ENCODE measurements around the gene FGF23. TPM values are rescaled to one million over a fixed set of nuclear protein-coding genes. Genes with fewer than 3 reads are reported as not detected.

FGF23 gene
- total and polyA plus RNA-seq, 4 donors, result 0.05 to 0.40 TPM; not detected in 2

GRCh38 chr12:4324366-4324765 is 55.1 kb downstream of the FGF23 start:
- H3K27me3 ChIP-seq (ENCODE audit: control insufficient read depth, insufficient read depth, low read length), result no peaks in the 10 kb centered on the region
- peaks cover 4% of the 10 kb centered on the region for H3K36me3 ChIP-seq (ENCODE audit: control insufficient read depth, insufficient read depth, low read length)
- no peak overlapping the region for H3K4me3 ChIP-seq (ENCODE audit: low read depth, low read length)
- DNase-seq (ENCODE audit: low read depth in 4 of 6, low spot score in 6 of 6), result no peak
- peaks cover 13% of the 10 kb centered on the region for H3K4me1 ChIP-seq (ENCODE audit: control insufficient read depth, insufficient read depth, low read length)
- no peak overlapping the region for H3K27ac ChIP-seq (ENCODE audit: low read depth, low read length)
- H3K9me3 ChIP-seq (ENCODE audit: control insufficient read depth, insufficient read depth, low read length), result no peaks in the 10 kb centered on the region
- WGBS (ENCODE audit: insufficient coverage), result 97% methylated on average over 24 of the region's 28 CpGs

GRCh38 chr12:4323396-4323795 is 56.1 kb downstream of the FGF23 start:
- H3K9me3 ChIP-seq (ENCODE audit: control insufficient read depth, insufficient read depth, low read length), result no peaks in the 10 kb centered on the region
- H3K36me3 ChIP-seq (ENCODE audit: control insufficient read depth, insufficient read depth, low read length), result peaks cover 4% of the 10 kb centered on the region
- no peak for DNase-seq (ENCODE audit: low read depth in 4 of 6, low spot score in 6 of 6)
- no peak overlapping the region for H3K27ac ChIP-seq (ENCODE audit: low read depth, low read length)
- peaks cover 13% of the 10 kb centered on the region for H3K4me1 ChIP-seq (ENCODE audit: control insufficient read depth, insufficient read depth, low read length)
- no CpG with 5 or more reads among the region's 4 CpGs for WGBS (ENCODE audit: insufficient coverage)
- H3K4me3 ChIP-seq (ENCODE audit: low read depth, low read length), result no peak overlapping the region
- no peaks in the 10 kb centered on the region for H3K27me3 ChIP-seq (ENCODE audit: control insufficient read depth, insufficient read depth, low read length)

GRCh38 chr12:4322726-4323125 is 56.8 kb downstream of the FGF23 start:
- Histone ChIP-seq H3K36me3 (ENCODE audit: control insufficient read depth, insufficient read depth, low read length) (peaks cover 4% of the 10 kb centered on the region), H3K4me1 (ENCODE audit: control insufficient read depth, insufficient read depth, low read length) (peaks cover 13% of the 10 kb centered on the region), H3K27me3 (ENCODE audit: control insufficient read depth, insufficient read depth, low read length) (no peaks in the 10 kb centered on the region), H3K4me3 (ENCODE audit: low read depth, low read length) (no peak overlapping the region), H3K27ac (ENCODE audit: low read depth, low read length) (no peak overlapping the region), H3K9me3 (ENCODE audit: control insufficient read depth, insufficient read depth, low read length) (no peaks in the 10 kb centered on the region)
- WGBS (ENCODE audit: insufficient coverage), result no CpG with 5 or more reads among the region's 5 CpGs
- DNase-seq (ENCODE audit: low read depth in 4 of 6, low spot score in 6 of 6), result no peak

DNA sequence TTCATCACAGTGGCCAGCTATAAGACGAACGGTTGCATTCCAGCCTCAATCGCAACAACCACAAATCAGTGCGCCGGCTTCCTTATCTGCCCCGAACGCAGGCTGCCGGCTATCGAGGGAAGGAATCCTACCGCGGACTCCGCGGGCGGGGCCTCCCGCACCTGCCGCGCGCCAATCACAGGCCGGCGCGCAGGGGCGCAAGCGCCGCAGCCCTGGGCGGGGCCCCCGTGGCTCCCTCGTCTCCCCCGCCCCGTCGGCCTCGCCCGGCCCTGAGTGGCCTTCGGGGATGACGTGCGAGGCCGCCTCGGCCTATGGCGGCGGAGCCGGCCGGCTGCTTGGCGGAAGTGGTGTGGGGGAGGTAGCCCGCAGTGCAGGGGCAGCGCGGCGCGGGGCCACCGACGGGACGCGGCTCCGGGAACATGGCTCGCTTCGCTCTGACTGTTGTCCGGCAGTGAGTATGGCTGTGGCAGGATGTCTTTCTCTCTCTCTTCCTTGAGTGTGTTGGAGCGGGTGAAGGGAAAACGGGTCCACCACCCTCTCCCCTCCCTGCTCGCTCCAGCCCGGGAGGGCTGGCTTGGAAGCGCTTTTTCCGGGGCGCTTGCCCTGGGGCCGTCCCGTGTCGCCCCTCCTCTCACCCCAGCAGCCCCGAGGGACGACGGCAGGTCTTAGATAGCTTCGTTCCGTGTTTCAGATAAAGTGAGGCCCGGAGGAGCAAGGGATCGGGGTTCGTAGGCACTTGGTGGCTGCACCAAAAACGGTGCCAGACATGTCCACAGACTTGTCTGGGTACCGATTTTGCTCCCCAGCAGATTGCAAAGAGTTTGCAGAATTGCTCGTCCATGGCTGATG is 58.4 kb downstream of the FGF23 start, which contains the start of gene TIGAR:
Gene TIGAR, plus strand, starts transcription at position 361 of the 849 bp plus-strand sequence. Its CDS starts 59 bp downstream, at position 420.
- Histone ChIP-seq H3K27me3 (ENCODE audit: control insufficient read depth, insufficient read depth, low read length) (no peaks in the 10 kb centered on the region), H3K4me1 (ENCODE audit: control insufficient read depth, insufficient read depth, low read length) (peaks cover 13% of the 10 kb centered on the region), H3K36me3 (ENCODE audit: control insufficient read depth, insufficient read depth, low read length) (peaks cover 4% of the 10 kb centered on the region), H3K9me3 (ENCODE audit: control insufficient read depth, insufficient read depth, low read length) (no peaks in the 10 kb centered on the region), H3K4me3 (ENCODE audit: low read depth, low read length) (peak within 1 kb of the TSS; percentile 84), H3K27ac (ENCODE audit: low read depth, low read length) (peak within 1 kb of the TSS; percentile 80)
- 0% methylated on average over 68 of the region's 76 CpGs for WGBS (ENCODE audit: insufficient coverage)
- peak; percentile 81 to 98 (median 88) for DNase-seq (ENCODE audit: low read depth in 4 of 6, low spot score in 6 of 6)

DNA sequence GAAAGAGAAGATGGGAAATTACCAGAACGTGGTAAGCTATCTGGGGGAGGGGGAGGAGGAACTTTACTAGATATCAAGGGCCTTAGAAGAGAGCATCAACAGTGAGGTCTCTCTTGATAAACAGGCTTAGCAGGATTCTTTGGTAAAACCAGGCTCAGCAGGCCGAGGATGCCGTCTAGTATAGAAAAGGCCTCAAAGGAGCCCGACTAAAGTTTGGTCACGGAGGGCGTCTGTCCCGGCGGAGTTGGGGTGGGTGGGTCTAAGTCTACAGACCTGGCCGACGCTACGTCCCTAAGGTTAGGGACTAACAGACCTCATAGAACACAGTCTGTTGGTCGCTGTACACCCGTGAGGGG is 59.0 kb downstream of the FGF23 start:
- peak overlapping the region; percentile 68 for H3K4me3 ChIP-seq (ENCODE audit: low read depth, low read length)
- peak overlapping the region; percentile 80 for H3K27ac ChIP-seq (ENCODE audit: low read depth, low read length)
- no peaks in the 10 kb centered on the region for H3K9me3 ChIP-seq (ENCODE audit: control insufficient read depth, insufficient read depth, low read length)
- H3K27me3 ChIP-seq (ENCODE audit: control insufficient read depth, insufficient read depth, low read length), result no peaks in the 10 kb centered on the region
- H3K4me1 ChIP-seq (ENCODE audit: control insufficient read depth, insufficient read depth, low read length), result peaks cover 13% of the 10 kb centered on the region
- DNase-seq (ENCODE audit: low read depth in 4 of 6, low spot score in 6 of 6), result no peak
- peaks cover 4% of the 10 kb centered on the region for H3K36me3 ChIP-seq (ENCODE audit: control insufficient read depth, insufficient read depth, low read length)
- 0% methylated on average over 11 of the region's 13 CpGs for WGBS (ENCODE audit: insufficient coverage)

Other genes with a start within 250 kb of the FGF23 start
- gene CCND2, start 106.0 kb downstream of the FGF23 start, total RNA-seq, result 100 to 1,000 TPM; 121 to 127 TPM
- 10 to 100 TPM; 57.4 to 68.1 TPM for gene CCND2, start 106.0 kb downstream of the FGF23 start, polyA plus RNA-seq (ENCODE audit: insufficient read length in 2 of 2)
- 10 to 100 TPM in 1 of 2 donors, 1 to 10 TPM in 1; 4.7 to 12.7 TPM for gene TIGAR, start 58.5 kb downstream of the FGF23 start, total RNA-seq
- gene TIGAR, start 58.5 kb downstream of the FGF23 start, polyA plus RNA-seq (ENCODE audit: insufficient read length in 2 of 2), result 10 to 100 TPM; 13.9 to 14.8 TPM
- not detected for gene FGF6, start 66.1 kb upstream of the FGF23 start, total RNA-seq
- not detected for gene FGF6, start 66.1 kb upstream of the FGF23 start, polyA plus RNA-seq (ENCODE audit: insufficient read length in 2 of 2)
- 10 to 100 TPM; 10.6 to 13.2 TPM for gene RAD51AP1, start 159.2 kb upstream of the FGF23 start, total RNA-seq
- 10 to 100 TPM; 10.2 to 12.6 TPM for gene RAD51AP1, start 159.2 kb upstream of the FGF23 start, polyA plus RNA-seq (ENCODE audit: insufficient read length in 2 of 2)
- gene DYRK4, start 182.5 kb upstream of the FGF23 start, total RNA-seq, result 10 to 100 TPM; 28.6 to 79.4 TPM
- gene DYRK4, start 182.5 kb upstream of the FGF23 start, polyA plus RNA-seq (ENCODE audit: insufficient read length in 2 of 2), result 10 to 100 TPM; 48.1 to 49.5 TPM